NOMO-1 treated with dmso at 0.1 percent for 144 hours (cell line): Measurements from ENCODE around the gene RIMBP2.

ENCODE experiments used
- DNase-seq: peaks from one replicate; lab custom pipeline; 2025; ENCODE audit not compliant: unreplicated experiment; lab: John Stamatoyannopoulos, UW

RIMBP2 gene

GRCh38 chr12:130451001-130451930 is 264.8 kb downstream of the RIMBP2 start:
- no peak for DNase-seq

- DNase-seq, result no peak
Observed at GRCh38 chr12:130449291-130449690, 266.8 kb downstream of the RIMBP2 start.

GRCh38 chr12:130448044-130448821 is 267.9 kb downstream of the RIMBP2 start:
- DNase-seq, result no peak

GRCh38 chr12:130447655-130447965 is 268.5 kb downstream of the RIMBP2 start:
- DNase-seq, result no peak

- no peak for DNase-seq
Observed at GRCh38 chr12:130446846-130447654, 269.0 kb downstream of the RIMBP2 start.

GRCh38 chr12:130444986-130445385 is 271.1 kb downstream of the RIMBP2 start:
- DNase-seq, result no peak

- no peak for DNase-seq
Observed at GRCh38 chr12:130444061-130444460, 272.0 kb downstream of the RIMBP2 start.

- DNase-seq, result no peak
Observed at GRCh38 chr12:130441771-130442760, 274.0 kb downstream of the RIMBP2 start.

GRCh38 chr12:130440411-130441080 is 275.6 kb downstream of the RIMBP2 start:
- no peak for DNase-seq

GRCh38 chr12:130439250-130439649 is 276.8 kb downstream of the RIMBP2 start:
- DNase-seq, result no peak

GRCh38 chr12:130438711-130439110 is 277.4 kb downstream of the RIMBP2 start:
- DNase-seq, result no peak

GRCh38 chr12:130438243-130438620 is 277.9 kb downstream of the RIMBP2 start:
- DNase-seq, result no peak

- DNase-seq, result no peak
Observed at GRCh38 chr12:130437555-130438242, 278.4 kb downstream of the RIMBP2 start.

- DNase-seq, result no peak
Observed at GRCh38 chr12:130436741-130437501, 279.2 kb downstream of the RIMBP2 start.

GRCh38 chr12:130435826-130436225 is 280.3 kb downstream of the RIMBP2 start:
- no peak for DNase-seq

- no peak for DNase-seq
Observed at GRCh38 chr12:130435331-130435730, 280.8 kb downstream of the RIMBP2 start.

- DNase-seq, result no peak
Observed at GRCh38 chr12:130434560-130434959, 281.5 kb downstream of the RIMBP2 start.

- no peak for DNase-seq
Observed at GRCh38 chr12:130433834-130434233, 282.3 kb downstream of the RIMBP2 start.
